SKM-1 (cell line): ENCODE data around the gene IL1RAPL1.

ENCODE experiments used
- DNase-seq: peaks from one replicate; lab custom pipeline; 2025; ENCODE audit not compliant: unreplicated experiment; lab: John Stamatoyannopoulos, UW

The IL1RAPL1 gene

DNA sequence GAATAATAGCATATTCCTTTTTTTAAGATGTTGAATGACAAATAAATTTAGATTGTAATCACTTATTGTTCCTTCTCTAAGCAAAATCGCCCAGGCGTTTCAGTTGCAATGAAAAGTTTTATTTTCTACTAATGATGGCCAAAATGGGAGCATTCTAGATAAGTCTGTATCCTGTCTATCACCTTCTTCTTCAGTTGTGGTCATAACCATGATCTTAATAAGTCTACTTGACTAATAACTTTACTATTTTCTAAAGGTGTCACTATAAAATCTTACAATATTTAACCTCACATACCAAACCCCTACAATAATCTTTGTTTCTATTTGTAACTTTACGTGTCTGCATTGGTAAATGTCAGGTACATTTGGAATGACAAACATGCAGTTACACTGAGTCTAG, 904.4 kb downstream of the IL1RAPL1 start:
- DNase-seq = no peak

DNA sequence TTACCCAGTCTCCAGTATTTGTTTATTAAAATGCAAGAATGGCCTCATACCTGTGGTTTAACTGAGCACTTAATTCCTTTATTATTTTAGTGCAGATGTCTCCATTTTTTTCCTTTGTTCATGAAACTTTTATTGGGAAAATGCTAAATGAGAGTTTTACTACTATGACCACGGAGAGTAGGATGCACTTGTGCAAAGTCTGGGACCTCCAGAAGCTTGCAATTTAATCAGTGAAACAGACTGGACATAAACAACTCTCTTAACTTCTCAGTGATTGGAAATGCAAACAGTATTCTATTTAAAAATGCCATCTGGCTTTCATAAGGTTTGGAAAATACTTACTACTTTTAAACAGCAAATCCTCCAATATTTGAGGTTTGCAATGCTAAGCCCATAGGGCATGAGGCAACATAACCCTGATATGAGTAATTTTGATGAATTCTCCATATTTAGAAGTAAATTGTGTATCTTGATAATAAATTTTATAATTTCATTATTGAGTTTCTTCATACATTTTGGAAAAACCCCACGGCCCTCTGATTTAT, 909.5 kb downstream of the IL1RAPL1 start:
- no peak for DNase-seq

DNA sequence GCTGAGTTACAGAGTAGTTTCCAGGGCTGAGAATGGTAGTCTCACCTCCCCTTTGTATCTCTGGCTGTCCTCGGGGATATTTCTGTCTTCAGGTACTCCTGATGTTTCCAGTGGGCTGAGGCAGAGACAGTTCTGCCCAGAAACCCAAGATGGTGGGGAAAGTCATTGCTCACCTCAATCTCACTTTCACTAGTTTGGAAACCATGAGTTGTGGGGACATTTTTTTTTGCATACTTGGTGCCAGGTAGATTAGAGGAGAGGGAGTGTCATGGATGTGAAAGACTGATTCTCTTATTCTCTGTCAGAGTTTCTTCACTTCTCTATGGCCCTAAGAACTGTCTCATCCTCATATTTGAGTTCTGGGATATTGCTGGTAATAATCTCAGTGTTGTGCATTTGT, 919.5 kb downstream of the IL1RAPL1 start:
- no peak for DNase-seq

DNA sequence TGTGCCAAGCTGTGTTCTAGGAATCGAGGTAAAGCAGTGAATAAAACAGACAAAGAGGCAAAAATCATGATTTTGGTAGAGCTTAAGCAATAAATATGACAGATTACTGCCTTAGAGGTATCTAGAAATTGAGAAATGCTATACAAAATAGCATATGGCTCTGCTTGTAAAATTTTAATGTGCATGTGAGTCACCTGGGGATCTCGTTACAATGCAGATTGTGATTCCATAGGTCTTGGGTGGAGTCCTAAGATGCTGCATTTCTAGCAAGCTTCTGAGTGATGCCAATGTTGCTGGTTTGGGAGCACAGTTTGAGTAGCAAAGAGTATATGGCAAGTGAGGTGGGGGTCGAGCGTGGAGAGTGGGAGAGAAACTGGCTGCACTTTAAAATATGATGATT, 930.9 kb downstream of the IL1RAPL1 start:
- DNase-seq = no peak

DNA sequence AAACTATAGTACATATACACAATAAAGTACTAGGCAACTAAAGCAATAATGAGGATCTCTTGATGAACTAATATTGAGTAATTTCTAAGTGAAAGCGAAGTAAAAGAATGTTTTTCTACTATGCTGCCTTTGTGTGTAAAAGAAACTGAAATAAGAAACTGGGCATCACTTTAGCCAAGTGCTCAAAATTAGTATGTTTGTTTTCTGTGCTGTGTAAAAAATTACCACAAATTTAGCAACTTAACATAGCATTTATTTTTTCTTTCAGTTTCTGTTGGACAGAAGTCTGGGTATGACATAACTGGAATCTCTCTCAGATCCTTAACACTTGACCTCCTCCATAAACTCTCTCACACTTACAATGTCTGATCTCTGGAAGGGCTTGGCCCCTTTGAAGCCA, 941.0 kb downstream of the IL1RAPL1 start:
- DNase-seq = no peak

DNA sequence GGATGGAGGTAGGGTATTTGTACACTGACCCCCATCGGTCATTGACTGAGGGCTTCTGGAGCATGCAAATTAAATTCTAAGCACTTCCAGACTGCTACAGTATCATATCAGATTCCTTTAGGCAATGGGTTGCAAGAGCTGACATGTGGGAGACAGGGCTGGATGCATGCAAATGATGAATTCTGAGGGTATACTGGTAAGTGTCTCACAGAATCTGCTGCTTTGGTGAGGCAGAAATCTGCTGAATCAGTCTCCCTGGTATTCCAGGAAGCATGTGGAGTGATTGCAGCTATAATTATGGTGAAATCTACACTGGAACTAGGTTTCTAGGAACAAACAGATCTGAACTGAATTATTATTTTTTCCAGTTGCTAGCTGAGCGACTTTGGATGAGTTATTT, 943.3 kb downstream of the IL1RAPL1 start:
- DNase-seq = no peak

DNA sequence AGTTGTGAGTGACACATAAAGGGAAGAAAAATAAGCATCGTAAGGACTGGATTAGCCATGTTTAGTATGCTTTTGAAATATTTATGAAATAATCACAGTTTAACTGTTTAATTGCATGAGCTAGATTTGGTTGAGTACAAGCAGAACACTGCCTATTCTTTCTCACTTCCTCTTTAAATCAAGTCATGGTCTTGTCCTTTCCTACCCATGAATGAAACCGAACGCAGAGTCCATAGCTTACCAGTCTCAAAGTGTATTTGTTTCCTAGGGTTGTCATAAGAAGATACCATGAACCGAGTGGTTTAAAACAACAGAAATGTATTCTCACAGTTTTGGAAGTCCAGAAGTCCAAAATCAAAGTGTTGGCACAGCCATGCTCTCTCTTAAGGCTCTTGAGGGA, 944.1 kb downstream of the IL1RAPL1 start:
- DNase-seq = no peak

DNA sequence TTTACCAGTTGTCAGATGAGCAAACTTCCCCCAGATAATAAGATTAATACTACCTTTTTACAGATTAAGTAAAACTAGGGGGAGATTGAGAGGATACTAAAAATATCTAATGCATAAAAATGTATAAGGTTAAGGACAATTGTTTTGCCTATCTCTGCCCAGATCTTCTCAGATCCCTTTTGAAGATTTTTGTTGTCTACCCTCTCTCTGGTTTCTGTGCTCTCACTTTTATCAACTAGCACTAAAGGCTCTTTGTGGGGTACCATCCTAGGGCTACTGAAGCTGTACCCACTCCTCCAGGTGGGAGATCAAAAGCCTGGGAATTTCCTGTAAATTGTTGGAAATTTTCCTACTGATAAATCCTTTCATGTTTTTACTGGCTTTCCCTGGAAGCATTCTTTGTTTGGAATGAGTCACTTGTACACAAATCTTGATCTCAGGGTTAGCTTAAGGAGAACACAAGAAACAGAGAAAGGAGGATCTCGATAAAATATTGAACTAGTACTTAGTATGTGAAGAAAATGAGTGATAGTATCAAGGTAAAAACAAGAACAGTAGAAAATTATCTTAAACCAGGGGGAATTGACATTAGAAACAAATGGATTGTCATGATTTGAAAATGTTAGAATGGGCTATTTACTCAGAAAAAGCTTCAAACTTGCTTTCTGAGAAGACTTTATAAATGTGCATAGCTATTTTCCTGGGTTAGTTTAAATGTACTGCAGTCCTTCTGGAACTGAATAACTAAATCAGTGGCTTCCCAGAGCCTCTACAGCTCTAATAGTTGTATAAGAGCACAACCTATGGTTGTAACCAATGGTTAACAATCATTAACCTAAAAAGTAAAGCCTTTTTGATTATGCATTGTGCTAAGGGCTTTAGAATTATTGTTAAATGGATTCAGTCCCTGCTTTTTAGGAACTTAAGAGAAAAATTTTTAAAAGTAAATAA, 948.2 kb downstream of the IL1RAPL1 start:
- DNase-seq = no peak

DNA sequence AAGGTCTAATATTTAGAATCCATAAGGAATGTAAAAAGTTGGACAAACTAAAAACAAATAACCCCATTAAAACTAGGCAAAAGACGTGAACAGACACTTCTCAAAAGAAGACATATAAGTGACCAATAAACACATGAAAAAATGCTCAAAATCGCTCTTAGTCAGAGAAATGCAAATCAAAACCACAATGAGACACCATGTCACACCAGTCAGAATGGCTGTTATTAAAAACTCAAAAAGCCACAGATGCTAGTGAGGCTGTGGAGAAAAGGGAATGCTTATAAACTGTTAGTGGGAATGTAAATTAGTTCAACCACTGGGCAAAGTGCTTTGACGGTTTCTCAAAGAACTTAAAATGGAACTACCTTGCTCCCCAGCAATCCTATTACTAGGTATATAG, 953.8 kb downstream of the IL1RAPL1 start:
- no peak for DNase-seq

DNA sequence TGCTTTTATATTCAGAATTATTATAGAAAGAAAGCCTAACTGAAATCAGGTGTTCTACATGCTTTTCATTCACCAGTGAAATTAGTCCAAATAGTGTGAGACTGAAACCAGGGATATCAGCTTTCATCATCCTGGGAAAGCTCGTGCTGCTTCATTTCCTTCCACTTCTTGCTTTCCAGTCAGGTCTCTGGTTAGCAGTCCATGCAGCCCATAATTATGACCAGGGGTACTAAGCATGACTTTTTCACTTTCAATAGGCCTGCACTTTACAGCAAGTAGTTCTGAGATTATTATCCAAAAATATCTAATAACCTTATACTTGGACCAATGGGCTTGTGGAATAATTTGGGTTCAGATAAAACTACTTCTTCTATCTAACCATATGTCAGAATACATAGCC, 954.9 kb downstream of the IL1RAPL1 start:
- no peak for DNase-seq

DNA sequence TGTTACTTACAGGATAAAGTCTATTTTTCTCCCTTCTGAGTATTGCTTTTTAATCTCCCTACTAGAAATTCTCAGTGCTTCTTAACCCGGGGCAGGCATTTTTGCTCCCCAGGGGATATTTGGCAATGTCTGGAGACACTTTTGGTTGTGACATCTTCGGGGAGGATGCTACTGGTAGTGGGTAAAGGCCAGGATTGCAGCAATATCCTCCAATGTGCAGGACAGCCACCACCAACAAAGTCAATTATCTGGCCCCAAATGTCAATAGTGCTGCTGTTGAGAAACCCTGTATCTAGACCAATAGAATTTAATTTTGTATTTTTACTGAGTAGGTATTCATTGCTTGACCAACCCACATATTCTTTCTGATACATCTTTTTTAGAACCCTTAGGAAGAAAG, 958.6 kb downstream of the IL1RAPL1 start:
- DNase-seq = no peak

DNA sequence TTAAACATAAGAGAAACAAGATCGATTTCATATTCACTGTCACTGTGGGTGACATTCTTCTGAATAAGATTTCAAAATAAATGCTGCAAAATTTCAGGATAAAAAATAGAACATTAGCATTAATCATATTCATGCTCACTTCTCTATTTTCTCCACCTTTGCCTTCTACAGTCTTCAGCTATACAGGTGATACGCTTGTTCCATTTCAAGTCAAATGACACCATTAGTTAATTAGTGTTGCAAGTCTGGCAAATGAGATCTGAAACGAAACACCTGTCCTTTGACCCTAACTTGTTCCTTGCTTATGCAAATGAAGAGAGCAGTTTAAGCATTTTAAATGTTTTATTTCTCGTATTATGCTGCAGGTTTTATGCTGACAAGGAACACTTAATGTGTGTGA, 960.6 kb downstream of the IL1RAPL1 start:
- no peak for DNase-seq

DNA sequence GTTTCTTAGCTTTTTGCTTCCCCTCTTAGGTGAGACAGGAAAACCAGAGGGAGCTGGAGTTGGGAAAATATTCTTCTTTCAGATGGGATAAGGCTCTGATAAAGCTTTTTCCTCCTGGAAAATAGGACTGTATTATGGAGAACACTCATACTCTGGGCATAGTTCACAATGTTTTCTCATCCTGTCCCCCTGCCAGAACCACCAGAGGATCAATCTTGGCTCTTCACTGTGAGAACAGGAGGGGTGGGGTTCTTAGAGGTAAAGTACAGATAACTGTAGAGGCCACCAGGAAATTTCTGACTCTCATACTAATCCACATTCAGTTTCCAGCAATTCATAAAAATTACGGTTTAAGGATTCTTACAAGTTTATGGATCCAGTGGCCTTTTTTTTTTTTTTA, 966.3 kb downstream of the IL1RAPL1 start:
- no peak for DNase-seq

DNA sequence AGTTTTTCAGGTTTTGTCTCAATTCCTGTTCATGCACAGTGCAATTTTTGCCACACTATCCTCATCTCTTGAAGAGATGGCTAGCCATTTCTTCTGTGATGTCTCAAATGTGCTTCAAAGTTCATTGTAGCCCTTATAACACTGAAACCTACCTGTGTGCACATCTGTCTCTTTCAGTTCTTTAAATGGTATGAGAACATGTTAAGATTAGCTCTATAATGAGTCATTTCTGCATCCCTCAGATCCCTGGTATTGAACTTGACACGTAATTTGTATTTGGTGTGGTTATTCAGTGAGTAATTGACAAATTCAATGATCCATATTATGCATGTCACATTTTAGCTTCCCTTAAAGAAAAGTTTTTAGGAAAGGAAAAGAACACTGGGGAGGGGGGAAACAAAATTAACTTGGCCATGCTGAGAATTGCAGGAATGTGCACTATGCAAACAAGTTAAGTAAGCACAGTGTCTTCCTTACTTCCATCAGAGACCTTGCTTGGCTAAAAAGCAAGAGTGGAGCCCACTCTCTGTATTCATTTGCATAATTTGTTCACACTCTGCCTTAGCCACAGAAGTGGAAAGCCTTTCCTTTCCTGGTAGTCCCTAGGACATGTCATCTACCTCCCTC, 968.3 kb downstream of the IL1RAPL1 start:
- DNase-seq = no peak

DNA sequence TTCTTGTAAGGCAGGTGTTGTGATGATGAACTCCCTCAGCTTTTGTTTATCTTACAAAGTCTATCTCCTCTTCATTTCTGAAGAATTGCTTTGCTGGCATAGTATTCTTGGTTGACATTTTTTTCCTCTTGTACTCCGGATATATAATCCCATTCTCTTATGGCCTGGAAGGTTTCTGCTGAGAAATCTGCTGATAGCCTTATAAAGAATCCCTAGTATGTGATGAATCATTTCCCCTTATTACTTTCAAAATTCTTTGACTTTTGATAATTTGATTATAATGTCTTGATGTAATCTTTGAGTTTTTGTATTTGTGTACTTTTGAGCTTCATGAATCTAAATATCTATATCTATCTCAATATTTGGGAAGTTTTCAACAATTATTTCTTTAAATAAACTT, 972.8 kb downstream of the IL1RAPL1 start:
- DNase-seq = no peak

DNA sequence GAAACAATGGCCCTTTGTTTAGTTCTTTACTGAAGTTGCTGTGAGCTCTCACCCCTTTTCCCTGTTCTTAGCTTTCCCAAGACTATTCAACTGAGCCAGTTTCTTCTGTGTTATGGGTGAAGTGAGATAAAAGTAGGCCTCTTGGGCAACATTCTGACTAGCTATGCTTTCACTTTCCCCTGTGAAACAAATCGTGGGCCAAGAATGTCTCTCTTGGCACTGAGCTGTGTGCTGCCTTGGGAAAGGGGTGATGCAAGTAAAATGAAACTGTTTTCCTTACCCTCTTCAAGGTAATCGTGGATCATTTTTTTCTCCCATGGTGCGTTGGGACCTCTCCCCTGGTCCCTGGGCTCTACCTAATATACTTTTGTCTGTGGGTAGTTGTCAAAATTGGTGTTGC, 974.2 kb downstream of the IL1RAPL1 start:
- no peak for DNase-seq

DNA sequence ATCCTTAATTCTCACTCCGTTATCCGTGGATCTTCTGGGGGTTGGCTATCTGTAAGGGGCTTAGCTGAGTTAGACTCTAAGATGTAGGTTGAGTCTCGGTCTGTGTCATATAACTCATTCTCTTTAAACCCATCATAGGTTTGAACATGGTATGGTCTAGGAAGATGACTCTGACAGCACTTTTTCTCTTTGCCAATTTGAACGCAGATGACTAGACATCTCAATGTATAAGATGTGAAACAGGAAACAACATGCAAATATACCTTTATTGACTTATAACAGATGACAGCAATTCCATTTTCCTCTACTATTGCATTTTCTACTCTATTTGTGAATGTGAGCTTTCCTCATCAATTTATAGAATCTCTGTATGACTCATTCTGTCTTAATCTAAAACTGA, 993.3 kb downstream of the IL1RAPL1 start:
- DNase-seq = no peak

DNA sequence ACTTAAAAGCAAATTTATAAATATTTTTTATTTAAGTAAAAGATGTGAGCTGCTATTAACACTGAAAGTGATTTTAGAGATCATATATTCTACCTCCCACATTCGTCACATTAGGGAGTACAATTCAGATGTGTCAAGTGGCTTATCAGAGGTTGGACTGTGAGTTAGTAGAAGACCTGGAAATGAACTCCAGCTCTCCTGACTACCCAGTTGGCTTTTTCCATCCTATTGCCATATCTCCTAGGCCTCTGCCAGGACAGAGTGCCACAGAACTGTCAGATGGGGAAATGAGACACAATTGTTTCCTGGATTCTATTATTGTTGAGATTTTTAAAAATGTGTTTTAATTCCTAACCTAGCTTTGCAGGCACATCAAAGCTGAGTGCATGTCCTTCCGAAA, 994.0 kb downstream of the IL1RAPL1 start:
- DNase-seq = no peak

DNA sequence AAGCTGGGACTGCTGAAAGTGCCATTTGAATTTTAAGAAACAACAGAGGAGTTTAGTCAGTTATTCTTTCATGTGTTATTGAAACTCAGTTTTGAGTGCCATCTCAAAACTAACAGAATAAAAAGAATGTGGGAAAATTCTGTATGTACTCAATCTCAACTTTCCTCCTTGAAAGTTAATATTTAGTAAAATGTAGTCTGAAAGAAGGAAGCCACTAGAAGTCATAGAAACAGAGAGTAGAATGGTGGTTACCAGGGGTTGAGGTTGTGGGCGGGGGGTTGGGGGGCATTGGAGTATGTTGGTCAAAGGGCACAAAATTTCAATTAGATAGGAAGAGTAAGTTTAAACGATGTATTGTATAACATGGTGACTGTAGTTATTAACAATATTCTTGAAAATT, 999.9 kb downstream of the IL1RAPL1 start:
- DNase-seq = no peak

DNA sequence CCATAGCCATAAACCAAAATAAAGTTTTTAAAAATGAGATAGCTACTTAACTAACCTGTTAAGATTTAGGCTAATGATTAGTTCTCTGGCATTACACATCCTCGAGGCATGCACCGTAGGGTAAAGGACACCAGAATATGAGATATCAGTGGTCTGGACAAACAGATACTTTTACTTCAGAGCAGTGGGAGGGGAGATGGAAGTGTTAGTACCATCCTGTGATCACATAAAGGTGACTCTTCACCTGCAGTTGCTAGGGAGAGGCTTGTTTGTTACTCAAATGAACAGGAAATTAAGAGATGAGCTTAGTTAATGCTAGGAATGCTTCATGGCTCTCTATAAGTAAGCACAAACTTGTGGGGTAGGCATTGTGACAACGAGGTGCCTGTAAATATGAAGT, 1003.7 kb downstream of the IL1RAPL1 start:
- no peak for DNase-seq

DNA sequence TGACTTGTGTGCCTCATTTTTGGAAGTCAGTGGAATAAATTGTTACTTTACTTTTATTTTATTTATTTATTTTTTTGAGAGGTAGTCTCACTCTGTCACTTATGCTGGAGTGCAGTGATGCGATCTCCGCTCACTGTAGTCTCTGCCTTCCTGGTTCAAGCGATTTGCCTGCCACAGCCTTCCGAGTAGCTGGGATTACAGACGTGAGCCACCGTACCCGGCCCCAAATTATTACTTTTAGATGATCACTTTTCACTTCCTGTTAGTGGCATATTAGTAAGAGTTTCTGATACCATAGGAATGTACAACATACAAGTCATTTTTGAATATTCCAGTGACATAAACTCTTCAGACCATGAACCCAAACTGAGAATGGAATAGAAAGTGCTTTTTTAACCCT, 1017.1 kb downstream of the IL1RAPL1 start:
- DNase-seq = no peak

DNA sequence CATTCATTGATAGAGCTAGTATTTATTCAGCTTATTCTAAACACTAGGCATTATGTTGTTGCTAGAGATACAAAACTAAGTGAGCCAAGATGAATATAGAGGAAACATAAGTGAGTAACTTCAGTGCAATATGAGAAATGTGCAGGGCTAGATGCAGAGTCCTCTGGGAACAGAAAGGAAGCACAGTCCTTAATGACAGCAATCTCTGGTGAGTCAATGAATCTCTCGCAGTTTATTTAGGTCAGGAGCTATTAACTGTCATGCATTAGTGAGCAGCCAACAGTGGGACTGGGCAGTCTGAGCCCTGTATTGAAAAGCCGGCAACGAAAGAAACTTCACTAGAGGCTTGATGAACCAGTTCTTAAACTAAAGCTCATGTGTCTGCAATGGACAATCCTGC, 1030.0 kb downstream of the IL1RAPL1 start:
- DNase-seq = no peak
